Measurements from ENCODE around the gene TSPAN4.

GRCh38 chr11:836700-837099 is 6.0 kb upstream of the TSPAN4 start:
- TF ChIP-seq CTCF (IDR thresholded peaks at IDR 0.05) (no peak), EP300 (IDR thresholded peaks at IDR 0.05) (no peak)

All from esophagus muscularis mucosa (tissue), 3 donors.